Fibroblast of villous mesenchyme (primary cell): ENCODE results near the gene IRAK1. TPM values are rescaled to one million over a fixed set of nuclear protein-coding genes. Genes with fewer than 3 reads are reported as not detected.
A peak's percentile ranks its signal among the peaks of the same experiment; 100 is the strongest.

Experiments
- DNase-seq: peaks from one replicate; pipeline ENCODE4 v3.0.0-alpha.2; 2010; ENCODE audit warnings: low read depth
- H3K4me3 ChIP-seq: 2 replicates; pipeline ENCODE4 v1.5.1; 2011; ENCODE audit warnings: low read depth, mild to moderate bottlenecking, low read length
- total RNA-seq: library from RNA; depleted of rRNA; stranded (reverse); fragments of >200 nt; gene quantifications from 2 replicates; pipeline ENCODE4 v1.2.3, GENCODE V29; 2012
- TF ChIP-seq, protein P1 (sequence below): IDR thresholded peaks from 2 replicates; pipeline ENCODE4 v1.5.1; 2012; ENCODE audit warnings: low read depth, mild to moderate bottlenecking, low read length; ENCODE audit not compliant: insufficient read depth

Gene IRAK1
- total RNA-seq: 62.6 and 102 TPM in 2 replicates

- H3K4me3 ChIP-seq: peak within 1 kb of the TSS; percentile 56
- peak; percentile 62 for DNase-seq
- TF ChIP-seq, protein P1, sequence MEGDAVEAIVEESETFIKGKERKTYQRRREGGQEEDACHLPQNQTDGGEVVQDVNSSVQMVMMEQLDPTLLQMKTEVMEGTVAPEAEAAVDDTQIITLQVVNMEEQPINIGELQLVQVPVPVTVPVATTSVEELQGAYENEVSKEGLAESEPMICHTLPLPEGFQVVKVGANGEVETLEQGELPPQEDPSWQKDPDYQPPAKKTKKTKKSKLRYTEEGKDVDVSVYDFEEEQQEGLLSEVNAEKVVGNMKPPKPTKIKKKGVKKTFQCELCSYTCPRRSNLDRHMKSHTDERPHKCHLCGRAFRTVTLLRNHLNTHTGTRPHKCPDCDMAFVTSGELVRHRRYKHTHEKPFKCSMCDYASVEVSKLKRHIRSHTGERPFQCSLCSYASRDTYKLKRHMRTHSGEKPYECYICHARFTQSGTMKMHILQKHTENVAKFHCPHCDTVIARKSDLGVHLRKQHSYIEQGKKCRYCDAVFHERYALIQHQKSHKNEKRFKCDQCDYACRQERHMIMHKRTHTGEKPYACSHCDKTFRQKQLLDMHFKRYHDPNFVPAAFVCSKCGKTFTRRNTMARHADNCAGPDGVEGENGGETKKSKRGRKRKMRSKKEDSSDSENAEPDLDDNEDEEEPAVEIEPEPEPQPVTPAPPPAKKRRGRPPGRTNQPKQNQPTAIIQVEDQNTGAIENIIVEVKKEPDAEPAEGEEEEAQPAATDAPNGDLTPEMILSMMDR: no peak
These were observed at the start of gene IRAK1 for GRCh38 chrX:154019633-154020528. Gene IRAK1, minus strand, starts transcription at chrX:154019902. Its CDS starts 90 bp downstream, at chrX:154019812.

DNA sequence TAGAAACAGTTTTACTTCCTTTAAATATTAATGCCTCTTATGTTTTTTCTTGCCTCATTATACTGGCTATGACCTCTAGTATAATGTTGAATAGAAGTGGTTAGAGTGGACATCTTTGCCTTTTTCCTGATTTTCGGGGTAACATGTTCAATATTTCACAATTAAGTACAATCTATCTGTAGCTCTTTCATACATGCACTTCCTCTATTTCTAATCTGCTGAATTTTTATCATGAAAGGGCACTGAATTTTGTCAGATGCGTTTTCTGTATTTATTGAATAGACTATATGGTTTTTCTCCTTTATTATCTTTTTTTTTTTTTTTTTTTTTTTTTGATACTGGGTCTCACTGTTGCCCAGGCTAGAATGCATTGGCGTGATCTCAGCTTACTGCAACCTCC lies 48.9 kb upstream of the IRAK1 start:
- no peak overlapping the region for H3K4me3 ChIP-seq
- TF ChIP-seq, protein P1: no peak
- no peak for DNase-seq

GRCh38 chrX:154064637-154065435 lies 45.1 kb upstream of the IRAK1 start:
- no peak for DNase-seq
- H3K4me3 ChIP-seq: no peak overlapping the region
- TF ChIP-seq, protein P1: no peak

- no peak overlapping the region for H3K4me3 ChIP-seq
- TF ChIP-seq, protein P1: no peak
- no peak for DNase-seq
These were observed 43.5 kb upstream of the IRAK1 start for GRCh38 chrX:154063234-154063633.

DNA sequence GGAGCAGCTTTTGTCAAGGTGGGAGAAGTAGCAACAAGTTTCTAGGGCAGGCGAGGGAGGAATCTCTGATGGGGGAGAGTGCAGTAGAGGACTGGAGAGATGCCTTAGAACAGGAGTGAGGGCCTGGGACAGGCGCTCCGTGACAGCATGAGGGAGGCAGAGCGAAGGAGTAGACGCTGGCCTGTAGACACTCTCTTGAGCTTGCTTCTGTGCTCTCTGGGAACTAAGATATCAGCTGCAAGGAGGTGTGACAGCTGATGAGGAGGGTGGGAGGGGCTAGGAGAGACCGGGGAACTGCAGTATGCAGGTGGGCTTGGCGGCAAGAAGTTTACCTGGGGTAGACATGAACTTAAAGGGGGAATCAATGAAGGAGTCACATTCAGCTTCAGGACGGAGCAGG lies 42.1 kb upstream of the IRAK1 start:
- TF ChIP-seq, protein P1: no peak
- DNase-seq: no peak
- no peak overlapping the region for H3K4me3 ChIP-seq

- DNase-seq: peak; percentile 55
- TF ChIP-seq, protein P1: no peak
- H3K4me3 ChIP-seq: no peak overlapping the region
These were observed 40.1 kb upstream of the IRAK1 start for GRCh38 chrX:154059729-154060245.
